ENCODE measurements around the gene NELL1.

The NELL1 gene

GRCh38 chr11:20626279-20626678, 43.1 kb upstream of the NELL1 start:
- Histone ChIP-seq H3K4me2 (ENCODE audit: low read length) (no peak overlapping the region), H3K79me2 (no peaks in the 10 kb centered on the region), H3K36me3 (ENCODE audit: control insufficient read depth, insufficient read depth, low read length) (no peaks in the 10 kb centered on the region), H3K9ac (no peak overlapping the region), H3K27me3 (ENCODE audit: control insufficient read depth, insufficient read depth, low read length) (no peaks in the 10 kb centered on the region), H3K9me3 (ENCODE audit: control insufficient read depth, low read length) (no peaks in the 10 kb centered on the region), H3K4me3 (ENCODE audit: low read depth, low read length) (no peak overlapping the region), H2AFZ (no peak overlapping the region), H3K4me1 (no peaks in the 10 kb centered on the region), H3K27ac (no peak overlapping the region)
- no peak for TF ChIP-seq CTCF (IDR thresholded peaks at IDR 0.05)

GRCh38 chr11:20627026-20627425, 42.4 kb upstream of the NELL1 start:
- no peak overlapping the region for H3K4me2 ChIP-seq (ENCODE audit: low read length)
- H3K27me3 ChIP-seq (ENCODE audit: control insufficient read depth, insufficient read depth, low read length), result no peaks in the 10 kb centered on the region
- TF ChIP-seq CTCF (IDR thresholded peaks at IDR 0.05), result no peak
- no peak overlapping the region for H3K9ac ChIP-seq
- no peak overlapping the region for H3K27ac ChIP-seq
- no peaks in the 10 kb centered on the region for H3K79me2 ChIP-seq
- H3K4me1 ChIP-seq, result no peaks in the 10 kb centered on the region
- H3K36me3 ChIP-seq (ENCODE audit: control insufficient read depth, insufficient read depth, low read length), result no peaks in the 10 kb centered on the region
- no peak overlapping the region for H3K4me3 ChIP-seq (ENCODE audit: low read depth, low read length)
- H3K9me3 ChIP-seq (ENCODE audit: control insufficient read depth, low read length), result no peaks in the 10 kb centered on the region
- no peak overlapping the region for H2AFZ ChIP-seq

GRCh38 chr11:20627701-20628100, 41.7 kb upstream of the NELL1 start:
- no peak overlapping the region for H3K4me3 ChIP-seq (ENCODE audit: low read depth, low read length)
- H3K27me3 ChIP-seq (ENCODE audit: control insufficient read depth, insufficient read depth, low read length), result no peaks in the 10 kb centered on the region
- no peaks in the 10 kb centered on the region for H3K79me2 ChIP-seq
- no peak overlapping the region for H3K9ac ChIP-seq
- no peaks in the 10 kb centered on the region for H3K4me1 ChIP-seq
- H3K4me2 ChIP-seq (ENCODE audit: low read length), result no peak overlapping the region
- no peak overlapping the region for H2AFZ ChIP-seq
- no peaks in the 10 kb centered on the region for H3K36me3 ChIP-seq (ENCODE audit: control insufficient read depth, insufficient read depth, low read length)
- H3K9me3 ChIP-seq (ENCODE audit: control insufficient read depth, low read length), result no peaks in the 10 kb centered on the region
- H3K27ac ChIP-seq, result no peak overlapping the region
- no peak for TF ChIP-seq CTCF (IDR thresholded peaks at IDR 0.05)

- TF ChIP-seq CTCF (IDR thresholded peaks at IDR 0.05), result no peak
- Histone ChIP-seq H3K4me3 (ENCODE audit: low read depth, low read length) (no peak overlapping the region), H2AFZ (no peak overlapping the region), H3K27ac (no peak overlapping the region), H3K4me1 (no peaks in the 10 kb centered on the region), H3K9ac (no peak overlapping the region), H3K27me3 (ENCODE audit: control insufficient read depth, insufficient read depth, low read length) (no peaks in the 10 kb centered on the region), H3K79me2 (no peaks in the 10 kb centered on the region), H3K4me2 (ENCODE audit: low read length) (no peak overlapping the region), H3K36me3 (ENCODE audit: control insufficient read depth, insufficient read depth, low read length) (no peaks in the 10 kb centered on the region), H3K9me3 (ENCODE audit: control insufficient read depth, low read length) (no peaks in the 10 kb centered on the region)
Observed at GRCh38 chr11:20631519-20632168, 37.7 kb upstream of the NELL1 start.

- Histone ChIP-seq H3K79me2 (no peaks in the 10 kb centered on the region), H3K4me2 (ENCODE audit: low read length) (no peak overlapping the region), H3K9ac (no peak overlapping the region), H3K36me3 (ENCODE audit: control insufficient read depth, insufficient read depth, low read length) (no peaks in the 10 kb centered on the region), H3K4me1 (no peaks in the 10 kb centered on the region), H3K4me3 (ENCODE audit: low read depth, low read length) (no peak overlapping the region), H3K9me3 (ENCODE audit: control insufficient read depth, low read length) (no peaks in the 10 kb centered on the region), H2AFZ (no peak overlapping the region), H3K27ac (no peak overlapping the region), H3K27me3 (ENCODE audit: control insufficient read depth, insufficient read depth, low read length) (no peaks in the 10 kb centered on the region)
- no peak for TF ChIP-seq CTCF (IDR thresholded peaks at IDR 0.05)
Observed at GRCh38 chr11:20632169-20632532, 37.2 kb upstream of the NELL1 start.
